ENCODE measurements around the gene LILRB2.
"Not testable (repeated sequence)": the region's sequence is repeated elsewhere in the genome, so short reads cannot be mapped to it uniquely, and the experiment has no call there.

Gene LILRB2

DNA sequence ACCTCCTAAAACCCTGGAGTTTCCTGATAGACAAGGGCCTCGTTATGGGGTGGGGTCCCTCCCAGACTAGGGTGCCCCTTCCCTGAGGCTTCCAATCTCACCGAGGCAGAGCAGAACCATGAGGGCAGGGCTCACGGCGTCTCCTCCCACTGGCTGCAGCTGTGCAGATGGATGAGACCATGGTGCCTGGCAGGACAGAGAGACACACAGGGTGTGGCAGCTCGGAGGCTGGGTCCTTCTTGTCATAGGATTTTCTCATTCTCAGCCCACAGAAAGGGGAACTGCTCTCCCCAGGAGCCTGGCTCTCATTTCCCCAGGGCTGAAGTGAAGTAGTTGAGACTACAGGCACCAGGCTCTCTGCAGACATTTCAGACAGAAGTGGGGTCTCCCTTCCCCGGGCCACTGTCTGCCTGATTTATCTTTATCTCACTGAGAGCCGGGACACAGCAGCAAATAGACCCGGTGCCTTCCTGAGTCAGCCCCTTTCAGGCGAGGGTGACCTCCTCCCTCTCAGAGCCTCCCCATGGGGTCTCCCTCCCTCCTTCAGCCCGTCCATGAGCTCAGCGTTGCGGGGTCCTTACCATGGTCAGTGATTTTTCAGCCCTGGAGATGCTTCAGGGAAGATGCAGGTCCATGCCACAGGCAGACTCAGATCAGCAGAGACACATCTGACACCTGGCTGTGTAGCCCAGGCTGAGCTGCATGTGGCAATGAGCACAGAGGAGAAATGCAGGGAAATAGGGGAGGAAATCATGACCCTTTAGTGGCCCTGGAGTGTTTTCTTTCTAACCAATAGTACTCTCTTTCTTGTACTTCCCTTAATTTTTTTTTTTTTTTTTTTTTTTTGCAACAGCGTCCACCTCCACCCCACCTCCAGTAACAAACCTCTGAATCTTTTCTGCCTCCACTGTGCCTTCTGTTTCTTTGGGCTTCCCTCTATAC lies 31.8 kb upstream of the LILRB2 start, which contains the start of gene LILRA5:
TSS of gene LILRA5 (minus strand) at position 731 of the 942 bp plus-strand sequence. CDS start at position 584, 147 bp downstream.
- DNase-seq (ENCODE audit: insufficient read length, low spot score) (no peak), FAIRE-seq (no peak)
- no peak for TF ChIP-seq POLR2A (IDR thresholded peaks at IDR 0.05; ENCODE audit: low read depth, low read length)

DNA sequence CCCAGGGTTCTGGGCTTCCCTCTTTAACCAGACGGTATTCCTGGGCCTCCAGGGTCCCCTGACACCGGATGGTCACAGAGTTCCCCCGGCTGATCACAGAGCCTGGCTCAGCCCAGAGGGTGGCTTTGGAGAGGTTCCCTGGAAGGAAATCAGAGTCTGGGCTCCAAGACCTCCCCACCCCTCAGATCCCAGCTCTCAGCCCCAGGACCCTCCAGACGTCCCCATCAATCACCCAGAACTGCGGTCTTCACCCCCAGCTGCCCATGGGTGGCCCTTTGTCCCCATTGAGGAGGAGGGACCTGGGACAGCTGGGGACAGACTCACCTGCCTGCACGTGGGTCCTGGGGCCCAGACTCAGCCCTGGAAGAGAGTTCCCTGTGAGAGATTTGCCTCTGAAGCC lies 31.1 kb upstream of the LILRB2 start:
- DNase-seq (ENCODE audit: insufficient read length, low spot score) (no peak), FAIRE-seq (no peak)
- TF ChIP-seq POLR2A (IDR thresholded peaks at IDR 0.05; ENCODE audit: low read depth, low read length), result no peak

DNA sequence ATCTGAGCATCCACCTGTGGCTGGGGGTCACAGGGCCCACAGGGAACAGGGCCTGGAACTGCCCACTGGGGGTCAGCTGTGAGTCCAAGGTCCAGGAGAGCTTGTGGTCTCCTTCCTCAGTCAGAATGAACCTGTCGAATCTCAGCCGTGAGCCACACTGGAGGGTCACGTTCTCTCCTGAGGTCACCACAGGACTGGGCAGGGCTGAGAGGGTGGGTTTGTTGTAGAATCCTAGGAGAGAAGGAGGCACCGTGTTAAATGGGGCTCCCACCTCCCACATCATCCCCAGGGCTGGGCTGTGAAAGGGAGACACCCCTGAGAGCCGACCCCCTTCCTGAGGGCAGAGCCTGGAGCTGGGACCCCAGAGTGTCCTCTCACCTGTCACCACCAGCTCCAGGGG lies 30.6 kb upstream of the LILRB2 start:
- FAIRE-seq (no peak), DNase-seq (ENCODE audit: insufficient read length, low spot score) (no peak)
- TF ChIP-seq POLR2A (IDR thresholded peaks at IDR 0.05; ENCODE audit: low read depth, low read length), result no peak

DNA sequence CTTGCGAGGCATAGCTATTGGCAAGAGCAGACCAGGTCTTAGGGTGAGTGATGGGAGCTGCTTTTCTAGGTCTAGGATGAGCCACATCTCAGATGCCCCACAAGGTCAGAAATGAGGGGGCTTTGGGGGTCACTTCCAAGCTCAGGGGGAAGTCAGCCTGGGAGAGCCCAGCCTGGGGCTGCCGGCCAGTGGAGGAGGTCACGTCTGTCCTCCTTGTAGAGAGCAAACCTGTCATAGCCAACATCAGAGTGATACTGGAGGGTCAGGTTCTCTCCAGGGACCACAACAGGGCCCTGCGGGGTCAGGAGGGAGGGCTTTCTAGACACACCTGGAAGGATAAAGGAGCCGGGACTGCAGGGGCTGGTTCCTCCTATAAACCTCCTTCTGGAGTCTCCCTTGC lies 29.6 kb upstream of the LILRB2 start:
- no peak for TF ChIP-seq POLR2A (IDR thresholded peaks at IDR 0.05; ENCODE audit: low read depth, low read length)
- DNase-seq (ENCODE audit: insufficient read length, low spot score) (no peak), FAIRE-seq (no peak)

DNA sequence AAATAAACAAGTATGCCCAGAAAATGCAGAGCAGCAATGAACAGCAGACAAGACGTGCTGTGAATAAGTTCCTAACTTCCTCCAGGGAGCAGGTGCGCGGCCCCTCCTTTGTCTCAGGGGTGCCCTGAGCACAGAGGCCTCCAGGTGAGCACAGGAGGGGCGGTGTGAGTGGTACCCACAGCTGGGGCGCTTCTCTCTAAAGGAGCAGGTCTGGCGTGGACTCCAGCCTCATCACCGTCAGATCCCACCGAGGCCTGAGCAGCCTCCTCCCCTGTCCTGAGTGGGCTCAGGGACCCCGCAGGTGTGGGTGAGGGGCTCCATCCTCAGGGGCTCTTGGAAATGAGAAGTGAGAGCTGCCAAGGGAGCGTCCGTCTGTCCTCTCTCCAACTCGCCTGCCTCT lies 28.9 kb upstream of the LILRB2 start:
- FAIRE-seq, result no peak
- no peak for TF ChIP-seq POLR2A (IDR thresholded peaks at IDR 0.05; ENCODE audit: low read depth, low read length)
- DNase-seq (ENCODE audit: insufficient read length, low spot score), result no peak

DNA sequence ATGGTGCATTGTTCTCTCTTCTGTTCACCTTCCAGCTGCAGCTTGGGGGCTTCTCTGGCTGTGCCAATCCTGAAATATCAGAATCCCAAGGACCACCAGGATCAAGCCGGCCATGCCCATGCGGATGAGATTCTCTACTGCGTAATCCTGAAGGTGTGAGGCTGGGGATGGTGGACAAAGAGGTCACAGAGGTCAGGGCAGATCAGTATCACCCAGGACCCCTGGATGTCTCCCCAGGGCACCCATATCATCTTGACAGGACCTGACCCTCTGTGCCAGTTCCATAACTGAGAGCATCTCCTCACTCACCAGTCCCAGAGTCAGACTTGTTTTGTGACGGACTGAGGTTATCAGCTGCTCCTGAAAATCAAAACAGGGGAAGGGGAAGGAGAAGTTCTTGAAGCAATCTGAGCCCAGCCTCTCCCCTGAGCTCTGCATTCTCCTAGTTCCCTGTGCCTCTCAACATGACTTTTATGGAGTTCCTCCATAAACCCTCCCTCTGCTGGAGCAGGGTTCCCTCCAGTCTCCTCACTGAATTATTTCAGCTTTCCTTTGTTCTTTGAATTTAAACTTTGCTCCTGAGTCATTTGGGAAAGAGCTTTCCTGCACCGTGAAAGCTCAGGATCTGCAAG lies 26.6 kb upstream of the LILRB2 start:
- no peak for TF ChIP-seq POLR2A (IDR thresholded peaks at IDR 0.05; ENCODE audit: low read depth, low read length)
- DNase-seq (ENCODE audit: insufficient read length, low spot score) (no peak), FAIRE-seq (no peak)

DNA sequence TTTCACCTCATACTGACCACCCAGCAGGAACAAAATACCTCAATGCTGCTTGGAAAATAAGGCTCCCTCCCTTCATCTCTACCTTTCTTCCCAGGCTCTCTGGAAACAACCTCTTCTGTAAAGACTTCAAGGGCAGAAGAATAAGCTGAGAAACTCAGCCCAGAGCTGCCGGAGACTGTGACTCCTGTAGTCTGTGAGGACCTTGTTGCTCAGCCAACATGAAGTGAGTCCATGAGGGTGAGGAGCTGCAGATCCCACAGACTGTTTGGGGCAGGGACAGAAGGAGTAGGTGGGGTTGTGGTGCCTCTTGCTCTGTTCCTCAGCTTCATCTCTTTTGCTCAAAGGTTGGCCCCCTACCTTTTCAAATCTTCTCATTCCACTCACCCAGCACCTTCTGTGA lies 24.2 kb upstream of the LILRB2 start:
- FAIRE-seq (no peak), DNase-seq (ENCODE audit: insufficient read length, low spot score) (no peak)
- no peak for TF ChIP-seq POLR2A (IDR thresholded peaks at IDR 0.05; ENCODE audit: low read depth, low read length)

DNA sequence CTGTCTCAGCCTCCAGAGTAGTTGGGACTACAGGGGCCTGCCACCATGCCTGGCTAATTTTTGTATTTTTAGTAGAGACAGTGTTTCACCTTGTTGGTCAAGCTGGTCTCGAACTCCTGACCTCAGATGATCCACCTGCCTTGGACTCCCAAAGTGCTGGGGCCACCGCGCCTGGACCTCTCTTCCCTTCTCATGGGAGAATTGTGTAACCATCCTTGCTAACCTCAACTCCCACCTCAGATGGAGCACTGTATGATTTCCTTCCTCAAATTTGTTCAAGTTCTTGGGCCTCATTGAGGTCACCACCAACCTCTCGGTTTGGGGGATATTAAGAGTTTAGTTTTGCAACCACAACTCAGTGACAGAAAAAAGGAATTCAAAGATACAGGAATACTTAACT lies 21.3 kb upstream of the LILRB2 start:
- no peak for DNase-seq (ENCODE audit: insufficient read length, low spot score)
- no peak for TF ChIP-seq POLR2A (IDR thresholded peaks at IDR 0.05; ENCODE audit: low read depth, low read length)
- no peak for FAIRE-seq

DNA sequence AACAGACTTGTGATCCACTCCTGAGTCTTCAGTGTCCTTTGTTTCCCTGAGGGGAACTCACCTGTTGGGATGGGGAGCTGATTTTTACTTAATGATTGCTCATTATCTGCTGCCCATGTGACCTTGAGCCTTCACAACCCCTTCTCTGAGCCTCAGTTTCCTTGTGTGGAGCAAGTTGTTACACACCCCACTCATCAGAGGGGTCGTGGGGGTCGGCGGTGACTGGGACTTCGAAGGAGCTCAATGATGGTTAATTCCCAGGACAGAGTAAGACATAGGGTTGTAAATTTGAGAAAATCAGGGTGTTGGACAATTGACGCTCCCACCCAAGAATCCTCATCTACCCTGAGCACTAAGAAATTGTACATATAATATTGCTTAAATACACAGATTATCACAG lies 18.6 kb upstream of the LILRB2 start:
- FAIRE-seq, result no peak
- no peak for TF ChIP-seq POLR2A (IDR thresholded peaks at IDR 0.05; ENCODE audit: low read depth, low read length)
- no peak for DNase-seq (ENCODE audit: insufficient read length, low spot score)

DNA sequence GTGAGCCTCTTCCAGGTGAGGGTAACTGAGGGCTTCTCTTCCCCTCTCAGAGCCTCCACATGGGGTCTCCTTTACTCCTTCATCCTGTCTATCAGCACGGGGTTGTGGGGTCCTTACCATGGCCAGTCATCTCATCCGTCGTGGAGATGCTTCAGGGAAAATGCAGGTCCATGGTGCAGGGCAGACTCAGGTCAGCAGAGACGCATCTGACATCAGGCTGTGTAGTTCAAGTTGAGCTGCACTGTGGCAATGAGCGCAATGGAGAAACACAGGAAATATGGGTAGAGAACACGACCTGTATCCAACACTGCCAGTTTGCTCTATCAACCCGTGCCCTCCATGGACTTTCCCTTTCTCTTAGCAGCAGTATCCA lies 18.2 kb upstream of the LILRB2 start:
- TF ChIP-seq POLR2A (IDR thresholded peaks at IDR 0.05; ENCODE audit: low read depth, low read length), result no peak
- FAIRE-seq (no peak), DNase-seq (ENCODE audit: insufficient read length, low spot score) (no peak)

DNA sequence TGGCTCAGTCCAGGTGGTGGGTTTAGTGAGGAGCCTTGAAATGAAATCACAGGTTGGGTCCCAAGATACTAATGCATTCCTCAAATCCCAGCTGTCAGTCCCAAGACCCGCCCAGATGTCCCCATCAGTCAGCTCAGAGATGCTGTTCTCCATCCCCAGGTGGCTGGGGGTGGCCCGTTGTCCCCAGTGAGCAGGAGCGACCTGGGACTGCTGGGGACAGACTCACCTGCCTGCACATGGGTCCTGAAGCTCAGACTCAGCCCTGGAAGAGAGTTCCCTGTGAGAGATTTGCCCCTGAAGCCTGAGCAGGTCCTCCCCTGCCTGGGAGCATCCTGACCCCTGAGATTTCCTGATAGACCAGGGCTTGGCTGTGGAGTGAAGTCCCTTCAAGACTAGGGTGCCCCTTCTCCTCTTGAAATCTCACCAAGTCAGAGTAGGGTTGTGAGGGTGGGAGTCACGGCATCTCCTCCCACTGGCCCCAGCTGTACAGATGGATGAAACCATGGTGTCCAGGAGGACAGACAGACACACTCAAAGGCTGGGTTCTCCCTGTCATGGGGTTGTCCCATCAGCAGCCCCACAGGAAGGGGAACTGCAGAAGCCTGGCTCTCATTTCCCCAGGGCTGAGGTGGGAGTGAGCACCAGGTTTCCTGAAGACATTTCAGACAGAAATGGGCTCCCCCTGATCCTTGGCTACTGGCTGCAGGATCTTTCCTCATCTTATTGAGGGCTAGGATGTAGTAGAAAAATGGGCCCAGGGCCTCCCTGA lies 17.6 kb upstream of the LILRB2 start:
- TF ChIP-seq POLR2A (IDR thresholded peaks at IDR 0.05; ENCODE audit: low read depth, low read length), result no peak
- no peak for FAIRE-seq
- DNase-seq (ENCODE audit: insufficient read length, low spot score), result no peak

DNA sequence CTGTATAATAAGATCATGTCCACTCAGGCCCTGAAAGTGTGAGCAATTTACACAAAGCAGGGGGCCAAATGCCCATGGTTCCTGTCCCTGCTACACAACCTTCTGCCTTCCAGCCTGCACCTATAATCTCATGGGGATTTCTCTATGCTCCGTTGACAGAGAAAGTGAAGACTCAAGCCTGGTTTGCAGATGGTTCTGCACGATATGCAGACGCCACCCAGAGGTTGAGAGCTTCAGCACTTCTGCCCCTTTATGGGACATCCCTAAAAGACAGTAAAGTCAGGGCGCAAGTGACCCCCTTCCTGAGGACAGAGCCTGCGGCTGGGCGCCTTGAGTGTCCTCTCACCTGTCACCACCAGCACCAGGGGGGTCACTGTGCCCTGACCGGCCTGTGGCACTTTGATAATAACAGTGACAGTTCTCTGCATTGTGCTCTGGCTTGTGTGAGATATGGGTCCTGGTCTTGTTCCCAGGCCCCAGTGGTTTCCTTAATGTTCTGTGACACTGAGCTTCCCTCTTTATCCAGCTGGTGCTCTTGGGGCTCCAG lies 16.9 kb upstream of the LILRB2 start:
- FAIRE-seq (no peak), DNase-seq (ENCODE audit: insufficient read length, low spot score) (no peak)
- no peak for TF ChIP-seq POLR2A (IDR thresholded peaks at IDR 0.05; ENCODE audit: low read depth, low read length)

DNA sequence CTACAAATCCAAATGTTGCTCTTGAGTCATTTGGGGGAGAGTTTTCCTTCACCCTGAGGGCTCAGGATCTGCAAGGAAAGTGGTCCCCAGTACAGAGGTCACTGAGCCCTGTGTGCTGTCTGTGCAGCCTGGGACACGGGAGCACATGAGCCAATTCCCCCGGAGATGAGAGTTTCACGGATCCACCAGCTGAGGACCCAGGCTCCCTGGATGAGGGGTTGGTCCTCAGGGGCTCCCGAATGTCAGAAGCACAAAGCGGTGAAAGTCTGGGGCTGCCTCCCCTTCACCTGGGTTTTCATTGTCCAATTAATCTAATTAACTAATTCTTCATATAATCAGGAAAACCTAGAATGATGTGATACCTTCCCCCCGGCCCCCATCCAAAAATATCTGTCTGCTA lies 13.6 kb upstream of the LILRB2 start:
- DNase-seq (ENCODE audit: insufficient read length, low spot score) (no peak), FAIRE-seq (no peak)
- TF ChIP-seq POLR2A (IDR thresholded peaks at IDR 0.05; ENCODE audit: low read depth, low read length), result no peak

DNA sequence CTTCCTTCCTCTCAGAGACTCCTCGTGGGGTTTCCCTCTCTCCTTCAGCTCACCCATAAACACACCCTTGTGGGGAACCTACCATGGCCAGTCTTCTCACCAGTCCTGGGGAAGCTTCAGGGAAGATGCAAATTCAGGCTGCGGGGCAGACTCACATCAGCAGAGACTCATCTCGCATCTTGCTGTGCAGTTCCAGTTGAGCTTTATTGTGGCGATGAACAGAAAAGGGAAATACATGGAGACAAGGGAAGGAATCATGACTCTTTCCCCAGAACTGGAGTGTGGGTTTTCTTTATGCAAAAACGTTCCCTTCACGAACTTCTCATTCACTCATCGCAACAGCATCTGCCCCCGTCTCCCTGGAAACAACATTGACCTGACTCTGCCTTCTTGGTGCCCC lies 8.2 kb upstream of the LILRB2 start:
- FAIRE-seq; DNase-seq (ENCODE audit: insufficient read length, low spot score): not testable (repeated sequence)

Measured in H54 (cell line).